Kidney epithelial cell (primary cell): ENCODE measurements around the gene NT5DC1. TPM values are rescaled to one million over a fixed set of nuclear protein-coding genes. Genes with fewer than 3 reads are reported as not detected.

Experiments used
- DNase-seq: peaks from one replicate; pipeline ENCODE4 v3.0.0-alpha.2; 2010; ENCODE audit warnings: low read depth
- H3K27me3 ChIP-seq: 2 replicates; pipeline ENCODE4 v1.6.0; 2011; ENCODE audit warnings: low read length; ENCODE audit not compliant: control insufficient read depth, insufficient read depth
- H3K36me3 ChIP-seq: 2 replicates; pipeline ENCODE4 v1.5.1; 2011; ENCODE audit warnings: low read length; ENCODE audit not compliant: control insufficient read depth, insufficient read depth
- H3K4me3 ChIP-seq: 2 replicates; pipeline ENCODE4 v1.5.1; 2011; ENCODE audit warnings: low read depth, mild to moderate bottlenecking, control low read depth, low read length
- total RNA-seq: library from RNA; depleted of rRNA; stranded (reverse); fragments of >200 nt; gene quantifications from 2 replicates; pipeline ENCODE4 v1.2.3, GENCODE V29; 2015
- TF ChIP-seq, protein P1 (sequence below): IDR thresholded peaks from 2 replicates; pipeline ENCODE4 v1.5.1; 2011; ENCODE audit warnings: mild to moderate bottlenecking, moderate library complexity, low read length, control low read depth, inconsistent platforms; ENCODE audit not compliant: insufficient read depth, poor library complexity, severe bottlenecking

Gene NT5DC1
- total RNA-seq, 1 donor from 2014 or later: 19.3 TPM

DNA sequence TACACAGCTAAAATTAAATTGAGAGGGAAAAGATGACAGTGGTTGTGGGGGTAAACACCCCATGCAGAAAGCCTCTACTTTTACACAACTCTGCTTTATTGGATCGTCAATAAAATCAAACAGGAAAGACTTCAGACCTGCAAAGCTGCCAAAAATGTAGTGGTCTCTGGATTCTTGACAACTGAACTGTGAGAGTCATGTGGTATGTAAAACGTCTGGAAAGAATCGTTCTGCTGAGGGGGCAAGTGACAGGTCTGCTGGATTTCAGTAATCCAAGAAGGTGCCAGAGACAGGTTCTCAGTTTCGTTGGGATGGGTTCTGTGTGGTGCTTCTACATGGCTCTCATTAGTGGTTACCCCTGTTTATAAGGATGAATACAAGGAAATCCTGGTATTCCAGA lies 89.9 kb downstream of the NT5DC1 start:
- DNase-seq: peak; percentile 35
- Histone ChIP-seq H3K27me3 (no peaks in the 10 kb centered on the region), H3K36me3 (no peaks in the 10 kb centered on the region), H3K4me3 (no peak overlapping the region)
- TF ChIP-seq, protein P1, sequence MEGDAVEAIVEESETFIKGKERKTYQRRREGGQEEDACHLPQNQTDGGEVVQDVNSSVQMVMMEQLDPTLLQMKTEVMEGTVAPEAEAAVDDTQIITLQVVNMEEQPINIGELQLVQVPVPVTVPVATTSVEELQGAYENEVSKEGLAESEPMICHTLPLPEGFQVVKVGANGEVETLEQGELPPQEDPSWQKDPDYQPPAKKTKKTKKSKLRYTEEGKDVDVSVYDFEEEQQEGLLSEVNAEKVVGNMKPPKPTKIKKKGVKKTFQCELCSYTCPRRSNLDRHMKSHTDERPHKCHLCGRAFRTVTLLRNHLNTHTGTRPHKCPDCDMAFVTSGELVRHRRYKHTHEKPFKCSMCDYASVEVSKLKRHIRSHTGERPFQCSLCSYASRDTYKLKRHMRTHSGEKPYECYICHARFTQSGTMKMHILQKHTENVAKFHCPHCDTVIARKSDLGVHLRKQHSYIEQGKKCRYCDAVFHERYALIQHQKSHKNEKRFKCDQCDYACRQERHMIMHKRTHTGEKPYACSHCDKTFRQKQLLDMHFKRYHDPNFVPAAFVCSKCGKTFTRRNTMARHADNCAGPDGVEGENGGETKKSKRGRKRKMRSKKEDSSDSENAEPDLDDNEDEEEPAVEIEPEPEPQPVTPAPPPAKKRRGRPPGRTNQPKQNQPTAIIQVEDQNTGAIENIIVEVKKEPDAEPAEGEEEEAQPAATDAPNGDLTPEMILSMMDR: no peak

DNA sequence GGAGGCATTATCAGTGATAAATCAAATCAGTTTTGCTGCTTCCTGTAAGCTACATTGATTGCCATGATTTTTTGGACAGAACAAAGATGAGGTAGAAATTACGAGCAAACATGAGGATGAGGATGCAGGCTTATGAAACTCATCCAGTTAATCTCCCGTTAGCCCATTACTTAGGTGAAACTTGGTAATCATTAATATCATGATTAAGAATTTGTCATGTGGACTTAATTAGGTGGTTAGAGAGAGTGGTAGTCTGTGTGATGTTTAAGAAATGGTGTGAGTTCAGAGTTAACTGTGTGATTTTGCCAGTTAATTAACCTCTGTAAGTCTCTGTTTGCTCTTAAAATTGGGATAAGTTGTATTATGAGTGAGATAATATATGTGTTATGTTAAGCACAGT lies 91.2 kb downstream of the NT5DC1 start:
- no peaks in the 10 kb centered on the region for H3K36me3 ChIP-seq
- TF ChIP-seq, protein P1: no peak
- H3K27me3 ChIP-seq: no peaks in the 10 kb centered on the region
- DNase-seq: no peak
- H3K4me3 ChIP-seq: no peak overlapping the region

GRCh38 chr6:116192786-116193185 lies 92.1 kb downstream of the NT5DC1 start:
- H3K27me3 ChIP-seq: no peaks in the 10 kb centered on the region
- TF ChIP-seq, protein P1: no peak
- no peak for DNase-seq
- H3K36me3 ChIP-seq: no peaks in the 10 kb centered on the region
- no peak overlapping the region for H3K4me3 ChIP-seq

GRCh38 chr6:116196841-116197240 lies 96.2 kb downstream of the NT5DC1 start:
- Histone ChIP-seq H3K27me3 (no peaks in the 10 kb centered on the region), H3K4me3 (no peak overlapping the region), H3K36me3 (no peaks in the 10 kb centered on the region)
- no peak for DNase-seq
- TF ChIP-seq, protein P1: no peak

DNA sequence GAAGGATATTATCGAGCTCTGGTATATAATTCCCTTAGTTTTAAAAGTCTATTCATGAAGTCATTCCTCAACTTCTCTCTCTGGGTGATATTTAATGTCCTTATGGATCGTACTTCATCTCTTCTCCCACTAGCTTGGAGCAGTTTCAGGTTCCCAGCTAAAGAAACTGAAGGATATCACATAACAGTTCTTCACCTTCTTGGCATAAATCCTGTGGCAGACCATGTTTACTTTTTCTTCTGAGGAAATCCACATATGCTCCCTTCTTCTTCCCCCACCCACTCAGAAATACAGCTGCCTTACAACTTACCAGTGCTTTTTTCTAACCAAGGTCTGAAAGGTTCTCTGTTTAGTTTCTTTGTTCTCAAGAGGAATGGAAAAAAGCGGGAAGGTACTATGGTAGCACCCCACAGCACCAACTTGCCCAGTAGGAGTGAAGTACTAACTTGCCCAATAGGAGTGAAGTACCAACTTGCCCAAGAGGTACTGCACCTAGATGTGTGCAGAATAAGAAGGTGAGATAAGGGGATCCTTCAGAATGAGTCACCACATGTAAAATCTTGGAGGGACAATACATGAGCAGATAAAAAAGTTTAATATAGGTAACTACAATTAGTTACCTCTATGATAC lies 100.1 kb downstream of the NT5DC1 start:
- TF ChIP-seq, protein P1: no peak

DNA sequence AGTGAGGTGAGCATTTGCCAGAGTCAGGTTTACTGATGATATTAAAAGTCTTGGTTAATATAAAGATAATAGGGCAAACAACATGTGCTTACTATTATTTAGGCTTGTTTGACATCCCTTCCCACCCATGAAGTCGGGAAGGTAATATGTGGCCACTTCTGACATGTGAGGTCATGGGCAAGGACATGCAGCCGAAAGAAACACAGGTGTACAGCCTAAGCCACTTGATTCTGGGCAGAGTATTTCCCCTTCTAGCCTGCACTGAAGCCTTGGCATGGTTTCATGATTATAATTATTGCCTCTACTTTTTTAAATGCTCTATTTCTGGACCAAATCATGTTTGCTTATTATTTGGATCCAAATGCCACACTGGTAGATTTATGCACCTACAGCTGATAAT lies 100.9 kb downstream of the NT5DC1 start:
- no peak for DNase-seq

More for the DNA sequence above, 100.1 kb downstream of the NT5DC1 start:
- Histone ChIP-seq H3K4me3 (no peak overlapping the region), H3K27me3 (no peaks in the 10 kb centered on the region), H3K36me3 (no peaks in the 10 kb centered on the region)
- no peak for DNase-seq

More for the DNA sequence above, 100.9 kb downstream of the NT5DC1 start:
- no peaks in the 10 kb centered on the region for H3K27me3 ChIP-seq
- TF ChIP-seq, protein P1: no peak
- H3K36me3 ChIP-seq: no peaks in the 10 kb centered on the region
- no peak overlapping the region for H3K4me3 ChIP-seq
